AG04449 (cell line): ENCODE results near the gene KCTD16.

ENCODE experiments used
- CTCF ChIA-PET: fragments of 350-600 bp; formaldehyde crosslinking; extraction: SDS; loops from one replicate; lab custom pipeline; 2021; ENCODE audit warnings: antibody characterized with exemption; lab: Yijun Ruan, JAX
- POLR2A ChIA-PET: fragments of 400-600, 350-600 bp; formaldehyde crosslinking; extraction: SDS; loops from one replicate; lab custom pipeline; 2020; ENCODE audit warnings: antibody characterized with exemption, inconsistent platforms; lab: Yijun Ruan, JAX
- DNase-seq: peaks from one replicate; pipeline ENCODE4 v3.0.0-alpha.2; 2010; ENCODE audit warnings: low read depth, low spot score
- H3K4me3 ChIP-seq: 2 replicates; pipeline ENCODE4 v1.5.1; 2011; ENCODE audit warnings: low read depth, mild to moderate bottlenecking, control low read depth, low read length
- CTCF ChIP-seq: IDR thresholded peaks from one replicate; pipeline ENCODE4 v1.5.1; 2011; ENCODE audit warnings: mild to moderate bottlenecking, moderate library complexity, low read length, control low read depth, inconsistent platforms; ENCODE audit not compliant: insufficient read depth; ENCODE audit errors: missing control alignments

The KCTD16 gene

DNA sequence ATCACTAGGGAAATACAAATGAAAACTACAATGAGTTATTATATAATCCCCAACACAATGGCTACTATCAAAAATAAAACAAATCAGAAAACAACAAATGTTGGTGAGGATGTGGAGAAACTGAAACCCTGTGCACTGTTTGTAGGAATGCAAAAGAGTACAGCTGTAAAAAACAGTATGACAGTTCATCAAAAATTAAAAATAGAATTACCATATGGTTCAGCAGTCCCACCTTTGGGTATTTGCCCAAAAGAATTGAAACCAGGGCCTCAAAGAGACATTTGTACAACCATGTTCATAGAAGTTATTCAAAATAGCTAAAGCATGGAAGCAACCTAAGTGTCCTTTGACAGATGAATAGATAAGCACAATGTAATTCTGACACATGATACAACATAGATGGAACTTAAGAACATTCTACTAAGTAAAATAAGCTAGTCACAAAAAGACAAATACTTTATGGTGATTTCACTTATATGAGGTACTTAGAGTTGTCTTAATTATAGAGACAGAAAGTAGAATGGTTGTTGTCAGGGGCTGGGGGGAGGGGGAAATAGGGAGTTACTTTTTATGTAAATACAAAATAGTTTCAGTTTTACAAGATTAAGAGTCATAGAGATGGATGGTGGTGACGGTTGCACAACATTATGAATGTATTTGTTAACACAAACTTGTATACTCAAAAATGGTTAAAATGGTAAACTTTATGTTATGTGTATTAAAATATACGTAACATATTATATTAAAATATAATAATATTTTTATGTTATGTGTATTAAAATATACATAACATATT, 102.8 kb downstream of the KCTD16 start:
- no peak for DNase-seq
- ChIA-PET POLR2A (no interaction called here), CTCF (no interaction called here)
- no peak for TF ChIP-seq CTCF
- no peak overlapping the region for H3K4me3 ChIP-seq

DNA sequence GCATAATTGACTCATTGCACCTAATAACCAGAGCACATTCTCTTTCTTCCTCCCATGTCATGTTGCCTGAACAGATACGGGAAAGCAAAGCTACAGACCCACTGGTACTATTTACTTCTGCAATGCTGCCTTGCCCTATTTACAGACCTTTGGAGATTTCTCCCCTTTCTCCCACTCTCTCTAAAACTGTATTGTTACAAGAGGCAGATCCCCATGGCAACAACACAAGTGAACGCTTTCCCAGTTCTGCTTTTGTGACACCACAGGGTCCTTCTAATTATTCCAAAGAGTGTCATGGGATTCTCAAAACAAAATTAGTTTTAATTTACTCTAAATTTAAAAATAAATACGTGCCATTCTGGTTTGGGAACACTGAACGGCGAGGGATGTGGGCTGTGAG, 104.7 kb downstream of the KCTD16 start:
- TF ChIP-seq CTCF: no peak
- no peak overlapping the region for H3K4me3 ChIP-seq
- no peak for DNase-seq
- CTCF ChIA-PET: no interaction called here
- POLR2A ChIA-PET: no interaction called here

DNA sequence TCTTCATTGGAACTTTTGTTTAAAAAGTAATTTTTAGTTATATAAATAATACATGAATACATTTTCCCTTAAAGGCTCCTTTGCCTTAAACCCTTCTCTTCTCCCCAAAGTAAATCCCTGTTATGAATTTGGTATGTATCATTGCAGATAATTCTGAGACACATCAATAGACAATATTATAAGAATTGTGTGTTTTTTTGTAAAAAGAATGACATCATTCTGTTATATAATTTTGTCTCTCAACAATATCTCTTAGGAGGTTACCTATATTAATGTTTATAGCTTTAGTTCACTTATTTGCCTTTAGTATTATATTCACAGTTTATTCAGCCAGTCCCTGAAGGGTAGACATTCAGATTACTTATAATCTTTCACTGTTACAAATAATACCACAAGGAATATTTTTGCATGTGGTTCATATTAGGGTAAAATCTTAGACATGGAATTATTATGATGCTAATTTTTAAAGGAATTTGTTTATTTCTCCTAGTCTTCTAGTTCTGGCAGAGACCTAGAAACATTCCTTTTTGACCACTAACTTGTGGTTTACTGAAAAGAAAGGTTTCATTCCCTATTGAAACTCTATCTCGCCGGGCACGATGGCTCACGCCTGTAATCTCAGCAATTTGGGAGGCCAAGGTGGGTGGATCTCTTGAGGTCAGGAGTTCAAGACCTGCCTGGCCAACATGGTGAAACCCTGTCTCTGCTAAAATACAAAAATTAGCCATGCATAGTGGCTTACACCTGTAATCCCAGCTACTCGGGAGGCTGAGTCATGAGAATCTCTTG, 105.6 kb downstream of the KCTD16 start:
- no peak for DNase-seq
- no peak overlapping the region for H3K4me3 ChIP-seq
- CTCF ChIA-PET: no interaction called here
- POLR2A ChIA-PET: no interaction called here
- no peak for TF ChIP-seq CTCF

DNA sequence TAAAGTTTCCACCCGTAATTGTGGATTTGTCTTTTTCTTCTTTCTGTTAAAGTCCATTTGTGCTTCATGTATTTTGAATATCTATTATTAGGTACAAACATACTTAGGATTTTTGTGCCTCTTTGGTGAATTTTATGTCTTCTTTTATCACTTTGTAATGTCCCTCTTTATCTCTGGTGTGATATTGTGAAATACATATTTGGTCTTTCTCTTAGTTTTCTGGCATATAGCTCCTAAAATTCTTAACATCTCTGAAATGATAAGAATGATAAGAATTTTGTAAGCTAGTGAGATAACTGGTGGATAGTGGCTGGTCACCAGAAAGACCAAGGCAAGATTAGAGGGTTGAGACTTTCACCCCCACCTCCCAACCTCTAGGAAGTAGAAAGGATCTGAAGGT, 111.1 kb downstream of the KCTD16 start:
- H3K4me3 ChIP-seq: no peak overlapping the region
- POLR2A ChIA-PET: no interaction called here
- no peak for DNase-seq
- TF ChIP-seq CTCF: no peak
- CTCF ChIA-PET: no interaction called here

- TF ChIP-seq CTCF: no peak
- no peak overlapping the region for H3K4me3 ChIP-seq
- CTCF ChIA-PET: no interaction called here
- POLR2A ChIA-PET: no interaction called here
- DNase-seq: no peak
These were observed 113.4 kb downstream of the KCTD16 start for GRCh38 chr5:144284036-144284435.

DNA sequence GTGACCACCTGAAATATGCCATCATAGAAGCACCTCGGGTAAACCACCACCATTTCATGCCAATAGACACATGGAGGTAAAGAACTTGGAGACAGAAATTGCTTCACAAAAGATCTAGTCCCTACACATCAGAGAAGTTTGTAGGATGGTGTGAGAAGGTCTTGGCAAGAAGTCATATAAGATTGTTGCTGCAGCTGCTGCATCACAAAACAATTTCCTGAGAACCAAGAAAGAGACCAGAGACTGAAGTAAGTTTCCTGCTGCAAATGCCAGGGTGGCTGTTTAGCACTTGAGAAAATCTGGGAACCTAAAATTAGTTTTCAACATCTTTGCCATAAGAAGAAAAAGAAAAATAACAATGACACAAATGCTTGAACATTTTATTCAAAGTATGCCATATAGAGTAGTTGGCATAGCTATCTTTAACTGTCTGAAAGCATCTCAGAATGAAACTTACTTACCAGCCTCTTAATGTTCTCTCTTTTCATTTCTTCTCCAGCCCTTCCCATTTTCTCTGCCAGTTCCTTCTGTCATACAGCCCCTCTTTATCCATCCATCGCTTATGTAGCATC, 114.3 kb downstream of the KCTD16 start:
- TF ChIP-seq CTCF: no peak
- ChIA-PET CTCF (no interaction called here), POLR2A (no interaction called here)
- H3K4me3 ChIP-seq: no peak overlapping the region
- DNase-seq: peak; percentile 12
